A673 (cell line): ENCODE data around the gene TMEM235. TPM values are rescaled to one million over a fixed set of nuclear protein-coding genes. Genes with fewer than 3 reads are reported as not detected.

Experiments used
- BruUV-seq: library from RNA; stranded (reverse); fragments of 400-500 nt; replicated peaks from 2 replicates; lab custom pipeline; 2021; lab: Mats Ljungman, UMichigan
- CTCF ChIA-PET: fragments of 300-600 bp; sonication (Branson Sonifier 250); formaldehyde crosslinking; loops from one replicate; lab custom pipeline; 2022; ENCODE audit warnings: antibody characterized with exemption; lab: Charles Lee
- POLR2A ChIA-PET: fragments of 300-600 bp; sonication (Branson Sonifier 250); formaldehyde crosslinking; loops from one replicate; lab custom pipeline; 2022; ENCODE audit warnings: antibody characterized with exemption; ENCODE audit not compliant: low non-redundant PET; lab: Charles Lee
- DNase-seq: peaks from one replicate; pipeline ENCODE4 v3.0.0-alpha.2; 2015; ENCODE audit warnings: low spot score
- H3K27ac ChIP-seq: fragments of 200-600 bp; sonication (generic); 2 replicates; pipeline ENCODE4 v1.5.1; 2016; ENCODE audit warnings: mixed run types, low read depth, mild to moderate bottlenecking, mixed read lengths, antibody characterized with exemption, low read length; ENCODE audit not compliant: poor library complexity, severe bottlenecking
- H3K27me3 ChIP-seq: fragments of 200-600 bp; sonication (generic); replicated peaks from 2 replicates; pipeline ENCODE4 v1.6.1; 2017; ENCODE audit warnings: mixed run types, low read depth, mild to moderate bottlenecking, mixed read lengths, antibody characterized with exemption, low read length; ENCODE audit not compliant: insufficient read depth, poor library complexity
- H3K36me3 ChIP-seq: fragments of 200-600 bp; sonication (generic); 2 replicates; pipeline ENCODE4 v1.6.1; 2016; ENCODE audit warnings: mixed run types, mild to moderate bottlenecking, mixed read lengths, antibody characterized with exemption, low read length; ENCODE audit not compliant: insufficient read depth, poor library complexity, severe bottlenecking
- H3K4me1 ChIP-seq: fragments of 200-600 bp; sonication (generic); 2 replicates; pipeline ENCODE4 v1.6.1; 2017; ENCODE audit warnings: mixed run types, mild to moderate bottlenecking, mixed read lengths, antibody characterized with exemption, low read length; ENCODE audit not compliant: insufficient read depth, poor library complexity, severe bottlenecking
- H3K4me3 ChIP-seq: fragments of 200-600 bp; sonication (generic); 2 replicates; pipeline ENCODE4 v1.5.1; 2016; ENCODE audit warnings: low read depth, mixed run types, mild to moderate bottlenecking, mixed read lengths, low read length; ENCODE audit not compliant: poor library complexity, severe bottlenecking
- H3K9me3 ChIP-seq: fragments of 200-600 bp; sonication (generic); 2 replicates; pipeline ENCODE4 v1.6.1; 2016; ENCODE audit warnings: mixed run types, low read depth, mild to moderate bottlenecking, mixed read lengths, antibody characterized with exemption, low read length; ENCODE audit not compliant: poor library complexity, severe bottlenecking
- CTCF ChIP-seq: fragments of 300-800, 200-600 bp; sonication (generic); conservative IDR thresholded peaks from 2 replicates; pipeline ENCODE4 v1.5.1; 2017; ENCODE audit warnings: low read depth, mild to moderate bottlenecking, antibody characterized with exemption, low read length, moderate library complexity, mixed read lengths
- EZH2 ChIP-seq: fragments of 200-600 bp; sonication (generic); IDR thresholded peaks from 2 replicates; pipeline ENCODE4 v1.6.1; 2017; ENCODE audit warnings: borderline replicate concordance, low read depth, mild to moderate bottlenecking, mixed read lengths, antibody characterized with exemption, low read length; ENCODE audit not compliant: poor library complexity, severe bottlenecking
- intact Hi-C: fragments of 100-400 bp; cut with micrococcal nuclease; formaldehyde crosslinking; loops from one replicate; pipeline ENCODE4 v1.10.0; 2022; ENCODE audit not compliant: unreplicated experiment
- total RNA-seq: library from RNA; stranded (reverse); gene quantifications from 2 replicates; pipeline ENCODE4 v1.2.3, GENCODE V29; 2021

Gene TMEM235
- total RNA-seq, 1 experiment from 2014 or later: not detected

DNA sequence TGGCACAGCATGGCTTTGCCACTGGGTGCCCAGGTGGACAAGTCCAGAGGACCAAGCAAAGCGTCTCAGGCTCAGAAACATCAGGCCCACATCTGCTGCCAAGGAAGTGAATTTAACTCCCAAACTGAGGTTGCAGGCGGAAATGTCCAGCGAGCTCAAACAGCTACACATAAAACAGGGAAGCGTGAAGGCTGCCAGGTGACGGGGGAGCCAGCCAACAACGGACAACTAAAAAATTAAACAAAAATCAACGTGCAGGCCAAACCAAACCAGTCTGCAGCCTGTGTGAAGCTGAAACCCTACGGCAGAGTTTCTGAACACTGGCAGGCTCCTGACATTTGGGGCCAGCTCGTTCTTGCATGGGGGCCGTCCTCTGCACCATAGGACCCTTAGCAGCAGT lies 47.1 kb upstream of the TMEM235 start:
- no peaks in the 10 kb centered on the region for H3K9me3 ChIP-seq
- H3K27me3 ChIP-seq: no peaks in the 10 kb centered on the region
- H3K4me3 ChIP-seq: peak overlapping the region; percentile 7
- CTCF ChIA-PET: no interaction called here
- intact Hi-C loops: no loop called here
- no peak for DNase-seq
- POLR2A ChIA-PET: no interaction called here
- no TSS peak for BruUV-seq
- peaks cover 17% of the 10 kb centered on the region for H3K4me1 ChIP-seq
- H3K36me3 ChIP-seq: peaks cover 54% of the 10 kb centered on the region
- TF ChIP-seq CTCF: no peak
- no peak for TF ChIP-seq EZH2
- H3K27ac ChIP-seq: no peak overlapping the region

DNA sequence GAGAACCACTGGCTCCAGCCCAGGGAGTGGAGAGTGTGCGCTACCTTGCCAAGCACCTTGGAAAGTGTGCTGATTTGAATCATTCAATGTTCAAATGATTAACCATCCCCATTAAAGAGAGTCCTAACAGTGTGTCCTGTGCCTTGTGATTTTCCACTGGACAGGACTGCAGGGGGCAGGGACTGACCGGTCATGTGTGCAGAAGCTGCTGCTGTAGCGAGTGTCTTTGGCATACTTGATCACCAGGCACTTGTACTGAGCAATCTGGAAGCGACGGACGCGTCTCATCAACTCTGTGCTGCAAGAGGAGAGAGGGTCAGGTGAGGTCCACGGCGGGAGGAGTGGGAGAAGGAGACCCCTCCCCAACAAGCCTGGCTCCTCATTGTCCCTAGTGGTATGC lies 46.6 kb upstream of the TMEM235 start:
- Histone ChIP-seq H3K9me3 (no peaks in the 10 kb centered on the region), H3K27ac (no peak overlapping the region), H3K4me1 (peaks cover 17% of the 10 kb centered on the region), H3K27me3 (no peaks in the 10 kb centered on the region), H3K36me3 (peaks cover 49% of the 10 kb centered on the region), H3K4me3 (peak overlapping the region; percentile 7)
- TF ChIP-seq CTCF (no peak), EZH2 (no peak)
- ChIA-PET POLR2A (no interaction called here), CTCF (no interaction called here)
- BruUV-seq: no TSS peak
- intact Hi-C loops: no loop called here
- no peak for DNase-seq

DNA sequence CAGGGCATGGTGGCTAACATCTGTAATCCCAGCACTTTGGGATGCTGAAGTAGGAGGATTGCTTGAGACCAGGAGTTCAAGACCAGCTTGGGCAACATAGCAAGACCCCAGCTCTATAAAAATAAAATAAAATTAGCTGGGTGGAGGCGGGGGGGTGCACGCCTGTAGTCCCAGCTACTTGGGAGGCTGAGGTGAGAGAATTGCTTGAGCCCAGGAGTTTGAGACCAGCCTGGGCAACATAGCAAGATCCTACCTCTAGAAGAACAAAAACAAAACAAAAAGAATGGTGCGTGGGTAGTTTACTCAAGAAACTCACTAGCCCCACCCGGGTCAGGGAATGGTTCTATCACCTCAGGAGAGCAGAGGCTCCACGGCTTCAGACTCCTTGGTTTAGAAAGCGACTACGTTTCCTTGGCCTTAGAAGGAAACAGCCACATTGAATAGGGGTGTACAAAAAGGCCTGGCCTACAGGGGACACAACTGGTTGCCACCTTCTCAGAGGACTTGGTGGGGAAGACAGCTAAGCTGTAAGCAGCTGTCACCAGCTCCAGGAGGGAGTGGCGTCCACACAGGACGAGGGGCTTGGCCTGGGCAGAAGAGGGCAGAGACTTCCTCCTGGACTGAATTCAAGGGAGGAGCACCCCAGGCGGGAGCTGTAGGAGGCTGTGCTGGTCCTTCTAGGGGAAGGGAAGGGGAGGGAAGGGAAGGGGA lies 45.3 kb upstream of the TMEM235 start:
- DNase-seq: peak; percentile 42
- Histone ChIP-seq H3K27me3 (no peaks in the 10 kb centered on the region), H3K36me3 (peaks cover 42% of the 10 kb centered on the region), H3K9me3 (no peaks in the 10 kb centered on the region), H3K4me3 (peak overlapping the region; percentile 73), H3K4me1 (peaks cover 17% of the 10 kb centered on the region), H3K27ac (no peak overlapping the region)
- BruUV-seq: TSS peak; percentile 30
- TF ChIP-seq CTCF: no peak
- TF ChIP-seq EZH2: no peak
- intact Hi-C loops: no loop called here
- ChIA-PET POLR2A (no interaction called here), CTCF (interaction anchor here (0.5 to 1.0 kb wide), 4 partner anchors 10 to 146 kb away, joined by 3 to 8 read pairs (median 3); no protein-coding TSS in a partner anchor)
